GM19468 (cell line): ENCODE measurements around the gene ABHD6.
"Not testable (repeated sequence)": the region's sequence is repeated elsewhere in the genome, so short reads cannot be mapped to it uniquely, and the experiment has no call there.

ENCODE experiments used
- ATAC-seq: cut with Tn5 transposase; IDR thresholded peaks from one replicate; pipeline ENCODE4 v1.9.1; 2021; ENCODE audit warnings: mild to moderate bottlenecking, moderate library complexity, moderate number of reproducible peaks; ENCODE audit not compliant: unreplicated experiment; ENCODE audit errors: extremely low read depth

ABHD6 gene

GRCh38 chr3:58241306-58242044 is 3.9 kb downstream of the ABHD6 start:
- ATAC-seq, result no peak

DNA sequence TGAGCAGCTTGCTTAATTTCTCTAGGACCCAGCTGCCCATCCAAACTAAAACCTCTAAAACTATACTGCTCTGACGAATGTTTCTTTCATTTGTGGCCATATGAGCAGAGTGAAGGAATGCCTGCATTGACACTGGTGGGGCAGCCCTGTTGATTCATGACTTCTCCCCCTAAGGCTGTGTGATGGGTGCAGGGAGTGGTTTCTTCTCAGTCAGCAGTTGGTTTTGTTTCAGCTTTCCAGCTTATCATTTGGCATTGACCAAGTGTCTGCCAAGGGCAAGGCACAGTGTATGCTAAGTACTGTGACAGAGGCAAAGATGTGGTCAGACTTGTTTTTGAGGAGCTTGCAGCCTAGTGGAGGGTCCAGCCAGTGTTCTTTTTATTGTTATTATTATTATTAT is 4.7 kb downstream of the ABHD6 start:
- no peak for ATAC-seq

- ATAC-seq, result not testable (repeated sequence)
These were observed 5.3 kb downstream of the ABHD6 start for GRCh38 chr3:58242860-58243259.

- ATAC-seq, result no peak
These were observed 6.5 kb downstream of the ABHD6 start for GRCh38 chr3:58243976-58244585.

DNA sequence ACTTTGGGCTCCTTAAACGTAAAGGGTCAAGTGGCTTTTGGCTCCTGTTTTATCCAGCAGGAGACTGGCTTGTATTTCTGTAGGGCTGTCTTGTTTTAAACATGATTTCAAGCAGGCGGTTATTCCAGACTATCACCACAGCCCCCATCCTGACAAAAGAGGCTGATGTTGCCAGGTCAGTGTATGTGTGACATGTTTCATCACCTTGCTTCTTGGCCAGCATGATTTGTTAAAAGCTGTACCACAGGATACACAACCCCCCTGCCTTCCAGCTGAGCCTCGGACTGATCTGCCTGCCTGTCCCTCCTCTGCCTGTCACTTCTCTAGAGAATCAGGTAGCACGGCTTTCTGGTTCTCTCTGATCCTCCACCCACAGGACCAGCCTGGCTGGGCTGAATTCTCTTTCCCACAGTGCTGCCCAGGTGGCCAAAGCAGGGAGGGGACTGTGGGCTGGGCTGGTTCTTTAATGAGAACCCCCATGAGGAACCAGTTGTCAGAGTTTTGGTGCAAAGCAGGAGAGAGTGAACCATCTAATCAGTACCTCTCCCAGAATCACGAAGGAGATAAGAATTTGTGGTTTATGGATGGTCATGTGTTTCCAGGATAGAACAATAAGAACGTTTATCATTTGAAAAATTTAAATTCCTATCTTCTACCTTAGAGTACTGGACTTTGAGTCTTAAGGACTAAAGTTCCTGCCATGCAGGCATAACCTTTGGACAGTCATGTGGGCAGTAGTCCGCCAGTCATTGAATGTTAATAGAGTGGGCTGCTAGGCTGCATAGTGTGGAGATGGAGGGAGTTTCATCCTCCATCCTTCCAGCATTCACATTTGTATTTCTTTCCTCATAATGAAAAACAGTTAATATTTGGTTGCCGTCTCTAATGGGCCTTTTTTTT is 8.8 kb downstream of the ABHD6 start:
- ATAC-seq, result no peak

DNA sequence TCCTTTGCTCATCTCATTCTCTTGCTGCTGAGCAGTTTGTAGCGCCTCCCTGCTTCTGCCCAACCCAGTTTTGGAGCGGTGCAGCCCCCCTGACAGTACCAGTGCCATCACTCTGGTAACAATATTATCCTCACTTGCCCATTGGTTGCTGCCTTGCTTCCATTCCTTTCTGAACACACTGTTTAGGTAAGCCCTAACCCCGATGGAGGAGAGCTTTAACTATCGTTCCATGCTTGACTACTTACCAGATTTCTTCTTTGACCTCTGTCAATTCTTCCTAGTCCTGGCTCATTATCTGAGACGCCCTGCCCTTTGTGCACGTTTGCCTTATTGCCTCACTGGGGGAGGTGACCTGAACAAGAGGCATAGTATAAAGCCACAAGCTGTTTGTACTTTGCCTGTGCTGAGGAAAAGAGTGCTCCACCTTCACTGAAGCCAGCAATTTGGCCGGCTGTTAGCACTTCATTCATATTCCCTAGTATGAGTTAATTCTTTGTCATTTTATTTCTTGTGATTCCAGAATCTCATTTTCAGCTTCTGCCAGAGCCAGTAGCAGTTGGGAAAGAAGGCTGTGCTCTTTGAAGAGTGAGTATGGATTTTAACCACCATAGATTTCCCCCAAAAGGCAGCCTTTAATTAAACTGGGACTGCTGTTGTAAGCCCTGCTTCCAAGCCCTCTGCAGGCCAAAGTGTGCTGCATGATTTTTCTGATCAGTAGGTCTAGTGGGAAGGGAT is 11.9 kb downstream of the ABHD6 start:
- no peak for ATAC-seq

GRCh38 chr3:58250093-58250707 is 12.6 kb downstream of the ABHD6 start:
- ATAC-seq, result no peak

GRCh38 chr3:58251631-58252035 is 14.0 kb downstream of the ABHD6 start:
- no peak for ATAC-seq

GRCh38 chr3:58254144-58254543 is 16.6 kb downstream of the ABHD6 start:
- no peak for ATAC-seq

DNA sequence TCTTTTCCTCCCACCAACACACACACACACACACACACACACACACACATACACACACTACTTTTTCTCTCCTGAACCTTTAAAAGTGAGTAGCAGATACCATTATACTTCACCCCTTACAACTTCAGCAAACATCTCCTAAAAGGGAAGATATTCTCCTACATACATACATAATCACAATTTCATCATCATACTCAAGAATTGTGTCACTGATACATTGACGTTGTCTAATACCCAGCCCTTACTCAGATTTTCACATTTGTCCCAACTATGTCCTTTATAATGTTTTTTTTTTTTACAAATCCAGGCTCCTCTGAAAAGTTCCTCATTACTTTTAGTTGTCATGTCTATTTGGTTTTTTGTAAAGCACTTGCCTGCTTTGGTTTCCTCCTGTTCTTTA is 18.5 kb downstream of the ABHD6 start:
- ATAC-seq, result no peak

DNA sequence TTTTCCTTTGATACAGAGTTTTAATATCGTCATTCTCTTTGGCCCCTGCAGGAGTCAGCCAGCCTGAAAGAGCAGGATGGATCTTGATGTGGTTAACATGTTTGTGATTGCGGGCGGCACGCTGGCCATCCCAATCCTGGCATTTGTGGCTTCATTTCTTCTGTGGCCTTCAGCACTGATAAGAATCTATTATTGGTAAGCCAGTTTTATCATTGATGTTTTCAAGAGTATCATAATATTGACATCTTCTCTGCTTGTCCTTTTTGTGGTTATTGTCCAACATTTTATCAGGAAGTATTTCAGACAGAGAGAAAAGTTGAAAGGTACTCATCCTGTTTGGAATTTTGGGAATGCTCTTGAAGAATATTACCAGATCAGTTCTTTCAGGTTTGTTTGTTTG is 18.9 kb downstream of the ABHD6 start:
- no peak for ATAC-seq

DNA sequence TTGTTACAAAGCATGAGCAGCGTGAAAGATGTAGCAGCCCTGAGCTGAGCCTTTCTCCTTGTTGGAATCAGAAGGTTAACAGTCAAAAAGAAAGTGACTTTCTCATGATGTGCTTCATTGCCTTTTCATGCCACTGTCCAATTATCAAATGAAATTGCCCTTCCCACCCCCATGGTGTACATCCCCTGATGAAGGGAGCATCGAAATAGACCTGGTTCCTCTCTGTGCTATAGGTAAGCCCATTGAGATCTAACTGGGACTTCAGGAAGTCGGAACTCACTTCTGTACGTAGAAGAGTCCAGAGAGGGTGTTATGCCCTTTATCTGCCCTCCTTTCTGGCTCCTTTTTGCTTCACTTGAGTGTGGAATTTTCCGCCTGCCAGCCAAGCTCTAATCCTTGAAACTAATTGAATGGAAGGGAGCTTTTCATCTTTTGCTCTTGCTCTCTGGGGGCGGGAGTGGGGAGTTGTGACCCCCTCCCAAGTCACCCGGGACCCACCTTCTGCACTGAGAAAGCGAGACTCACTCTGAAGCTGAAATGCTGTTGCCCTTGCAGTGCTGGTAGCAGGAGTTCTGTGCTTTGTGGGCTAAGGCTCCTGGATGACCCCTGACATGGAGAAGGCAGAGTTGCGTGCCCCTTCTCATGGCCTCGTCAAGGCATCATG is 20.9 kb downstream of the ABHD6 start:
- ATAC-seq, result no peak

- no peak for ATAC-seq
These were observed 22.7 kb downstream of the ABHD6 start for GRCh38 chr3:58260261-58260731.

GRCh38 chr3:58260733-58261132 is 23.1 kb downstream of the ABHD6 start:
- ATAC-seq, result no peak

GRCh38 chr3:58261954-58262666 is 24.5 kb downstream of the ABHD6 start:
- ATAC-seq, result peak; percentile 81

DNA sequence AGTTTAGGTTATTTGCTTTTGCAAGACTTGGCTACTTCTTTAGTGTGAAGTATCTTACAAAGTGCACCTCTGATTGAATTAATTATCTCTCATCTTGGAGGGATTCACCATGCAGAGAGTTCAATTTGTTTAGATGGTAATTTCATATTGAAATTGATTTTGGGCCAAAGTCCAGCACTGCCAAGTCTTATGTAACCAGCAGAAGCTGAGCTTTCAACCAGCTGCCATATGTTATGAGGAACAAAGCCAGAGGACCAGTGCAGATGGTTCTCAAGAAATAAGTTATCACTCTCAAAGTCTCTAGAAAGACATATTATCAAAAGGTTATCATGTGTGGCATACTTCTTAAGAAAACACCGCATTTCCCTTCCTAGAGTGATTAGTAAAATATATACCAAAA is 29.0 kb downstream of the ABHD6 start:
- no peak for ATAC-seq

GRCh38 chr3:58267543-58267942 is 30.0 kb downstream of the ABHD6 start:
- not testable (repeated sequence) for ATAC-seq

DNA sequence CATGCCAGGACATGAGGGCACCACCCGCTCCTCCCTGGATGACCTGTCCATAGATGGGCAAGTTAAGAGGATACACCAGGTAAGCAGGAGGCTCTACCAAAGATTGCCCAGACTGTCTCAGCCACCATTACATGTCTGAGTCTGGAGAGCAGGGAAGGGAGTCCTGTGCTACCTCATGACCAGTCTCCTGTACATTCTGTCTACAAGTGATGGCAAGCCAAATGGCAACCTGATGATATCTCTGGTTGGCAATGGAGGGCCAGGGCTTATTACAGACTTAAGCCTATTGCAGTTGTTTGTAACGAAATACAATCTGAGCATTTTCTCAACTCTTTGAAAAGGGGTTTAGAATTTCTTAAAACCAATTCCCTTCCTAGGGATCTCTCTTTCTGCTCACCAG is 31.8 kb downstream of the ABHD6 start:
- ATAC-seq, result no peak

DNA sequence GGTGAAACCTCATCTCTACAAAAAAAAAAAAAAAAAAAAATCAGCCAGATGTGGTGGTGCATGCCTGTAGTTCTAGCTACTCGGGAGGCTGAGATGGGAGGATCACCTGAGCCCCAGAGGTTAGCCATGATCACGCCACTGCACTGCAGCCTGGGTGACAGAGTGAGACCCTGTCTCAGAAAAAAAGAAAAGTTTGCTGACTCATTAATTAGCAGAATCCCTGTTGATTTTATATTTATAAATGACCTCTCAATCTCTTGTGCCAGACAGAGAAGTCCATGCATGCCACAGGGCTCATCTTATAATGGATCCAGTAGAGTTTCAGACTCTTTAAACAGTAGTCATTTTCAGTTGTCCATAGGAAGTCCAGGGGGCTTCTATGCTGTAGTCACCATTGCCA is 32.9 kb downstream of the ABHD6 start:
- ATAC-seq, result no peak
